Umbilical cord (tissue), 2 donors: ENCODE measurements around the gene LRATD1. TPM values are rescaled to one million over a fixed set of nuclear protein-coding genes. Genes with fewer than 3 reads are reported as not detected.

Experiments
- DNase-seq: peaks from one replicate; pipeline ENCODE4 v3.0.0-alpha.2; 2015; ENCODE audit warnings: low spot score
- total RNA-seq: library from RNA; depleted of rRNA; stranded (reverse); fragments of >200 nt; gene quantifications from one replicate; pipeline ENCODE4 v1.2.3, GENCODE V29; 2014; ENCODE audit warnings: low replicate concordance; ENCODE audit not compliant: insufficient read depth

LRATD1 gene
- total RNA-seq, 1 donor from 2014 or later, result 4.3 TPM

DNA sequence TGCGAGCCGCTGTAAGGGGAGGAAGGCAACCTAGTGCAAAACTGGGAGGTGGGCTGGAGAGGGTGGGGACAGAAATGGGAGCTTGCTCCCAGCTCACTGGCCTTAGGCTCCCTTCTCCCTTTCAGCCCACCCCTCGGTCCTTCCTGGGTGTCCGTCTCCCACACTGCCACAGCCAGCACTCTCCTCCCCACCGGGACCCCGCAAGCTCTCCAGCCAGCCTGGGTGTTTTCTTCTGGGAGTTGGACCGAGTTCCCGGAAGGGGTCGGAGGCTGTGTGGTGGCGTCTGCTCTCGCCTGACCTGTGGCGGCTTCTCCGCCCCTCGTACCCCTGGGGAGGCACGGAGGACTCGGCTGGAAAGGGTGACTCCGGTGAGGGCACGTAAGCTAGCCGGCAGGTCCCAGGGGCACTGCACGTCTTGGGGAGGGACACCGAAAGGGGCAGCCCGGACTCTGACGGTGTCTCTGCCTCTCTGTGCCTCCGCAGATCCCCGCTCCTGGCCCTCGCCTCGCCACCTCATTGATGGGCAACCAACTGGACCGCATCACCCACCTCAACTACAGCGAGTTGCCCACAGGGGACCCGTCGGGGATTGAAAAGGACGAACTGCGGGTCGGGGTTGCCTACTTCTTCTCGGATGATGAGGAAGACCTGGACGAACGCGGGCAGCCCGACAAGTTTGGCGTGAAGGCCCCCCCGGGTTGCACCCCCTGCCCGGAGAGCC, 1.1 kb downstream of the LRATD1 start:
- DNase-seq, result no peak

- no peak for DNase-seq
These were observed 1.6 kb downstream of the LRATD1 start for GRCh38 chr2:14634182-14634488.

GRCh38 chr2:14634489-14635390, 2.2 kb downstream of the LRATD1 start:
- DNase-seq, result peak; percentile 50

DNA sequence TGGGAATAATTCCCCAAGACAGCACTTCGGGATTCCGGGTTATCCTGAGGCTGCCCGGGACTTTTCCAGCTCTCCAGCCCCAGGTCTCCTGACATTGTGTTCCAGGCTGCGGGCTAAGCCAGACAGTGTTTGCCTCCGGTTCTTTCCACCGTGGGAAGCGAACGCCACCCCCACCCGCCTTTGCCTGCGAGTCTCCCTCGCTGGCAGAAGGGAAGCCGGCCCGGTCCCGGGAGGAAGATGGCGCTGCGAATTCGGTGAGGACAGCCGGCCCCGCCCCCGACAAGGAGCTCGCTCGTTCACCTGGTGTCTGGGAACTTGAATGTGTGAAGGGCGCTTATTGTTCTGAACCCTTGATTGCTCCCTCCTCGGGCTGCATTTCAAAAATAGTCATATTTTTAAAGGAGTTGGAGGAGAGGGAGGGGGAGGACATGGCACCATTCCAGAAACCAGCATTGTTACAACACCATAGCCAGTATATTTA, 2.9 kb downstream of the LRATD1 start:
- peak; percentile 58 for DNase-seq

GRCh38 chr2:14638488-14638887, 6.0 kb downstream of the LRATD1 start:
- DNase-seq, result no peak

DNA sequence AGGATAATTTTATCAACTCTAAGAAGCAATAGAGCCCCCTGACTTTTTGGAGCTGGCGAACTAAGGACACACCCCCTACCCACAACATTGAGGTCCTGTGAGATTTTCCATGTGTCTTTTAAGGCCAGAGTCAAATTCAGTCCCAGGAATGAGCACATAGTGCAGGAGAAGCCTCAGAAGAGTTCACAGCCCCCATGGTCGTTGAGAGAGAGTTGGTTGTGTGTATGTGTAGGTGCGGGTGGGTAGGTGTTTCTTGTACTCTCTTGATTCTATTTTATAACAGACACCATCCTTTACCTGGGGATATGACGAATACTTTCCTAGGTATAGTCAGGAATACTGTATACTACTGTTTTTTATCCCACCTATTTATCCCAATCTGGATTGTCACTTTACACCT, 8.6 kb downstream of the LRATD1 start:
- no peak for DNase-seq

DNA sequence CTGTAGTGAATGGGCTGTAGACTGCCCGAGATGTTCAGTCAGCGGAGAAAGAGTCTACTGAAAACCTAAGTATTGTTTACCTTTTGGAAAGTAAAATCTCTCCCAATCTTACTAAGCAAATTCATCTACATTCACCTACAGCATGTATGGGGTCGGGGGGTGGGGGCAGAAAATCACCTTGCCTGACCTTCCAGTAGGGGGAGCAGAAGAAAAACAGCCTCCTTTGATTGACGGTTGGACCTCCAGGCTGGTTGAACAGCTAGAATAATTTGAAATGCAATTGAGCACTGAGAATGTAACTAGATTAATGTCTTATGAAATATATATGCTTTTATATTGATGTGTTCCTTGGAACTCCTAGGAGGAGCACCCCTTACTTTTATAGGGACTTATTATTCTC, 10.0 kb downstream of the LRATD1 start:
- DNase-seq, result no peak

- no peak for DNase-seq
These were observed 15.2 kb downstream of the LRATD1 start for GRCh38 chr2:14647714-14648113.

- DNase-seq, result no peak
These were observed 17.5 kb downstream of the LRATD1 start for GRCh38 chr2:14650066-14650465.

- no peak for DNase-seq
These were observed 22.3 kb downstream of the LRATD1 start for GRCh38 chr2:14654835-14655282.

- no peak for DNase-seq
These were observed 23.6 kb downstream of the LRATD1 start for GRCh38 chr2:14656146-14656545.

- no peak for DNase-seq
These were observed 28.6 kb downstream of the LRATD1 start for GRCh38 chr2:14661163-14661562.

GRCh38 chr2:14673351-14673875, 40.9 kb downstream of the LRATD1 start:
- no peak for DNase-seq

DNA sequence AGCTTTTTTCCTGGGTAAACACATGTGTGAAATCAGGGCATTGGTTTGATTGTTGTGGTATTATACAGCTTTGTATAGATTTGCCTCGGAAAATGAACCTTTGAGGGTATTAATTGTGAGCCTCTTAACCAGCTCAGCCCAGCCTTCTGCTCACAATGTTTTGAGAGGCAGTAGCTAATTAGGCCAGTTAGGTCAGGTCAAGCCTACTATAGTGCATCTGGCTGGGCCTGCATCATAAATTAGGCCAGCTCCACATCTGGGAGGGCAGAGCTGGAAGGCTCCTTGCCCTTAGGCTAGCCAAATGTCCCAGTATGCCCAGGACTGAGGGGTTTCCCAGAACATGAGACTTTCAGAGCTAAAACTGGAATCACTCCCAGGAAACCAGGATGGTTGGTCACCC, 43.0 kb downstream of the LRATD1 start:
- no peak for DNase-seq

DNA sequence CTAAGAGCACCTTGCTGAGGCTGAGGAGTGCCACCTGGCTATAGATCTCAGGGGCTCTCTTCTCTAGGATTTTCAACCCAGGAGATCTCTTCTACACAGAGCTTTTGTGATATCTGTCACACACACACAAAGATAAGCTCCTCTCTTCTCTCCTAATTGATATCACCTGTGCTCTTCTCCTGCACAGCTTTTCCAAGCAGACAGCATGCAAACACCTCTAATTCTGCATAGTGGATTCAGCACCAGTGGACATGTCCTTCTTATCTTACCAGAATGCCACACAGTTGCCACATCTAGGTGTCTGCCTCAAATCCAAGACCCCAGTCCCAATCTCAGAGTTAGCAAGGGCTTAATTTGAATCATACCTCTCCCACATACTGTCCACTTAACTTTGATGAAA, 43.9 kb downstream of the LRATD1 start:
- DNase-seq, result no peak

DNA sequence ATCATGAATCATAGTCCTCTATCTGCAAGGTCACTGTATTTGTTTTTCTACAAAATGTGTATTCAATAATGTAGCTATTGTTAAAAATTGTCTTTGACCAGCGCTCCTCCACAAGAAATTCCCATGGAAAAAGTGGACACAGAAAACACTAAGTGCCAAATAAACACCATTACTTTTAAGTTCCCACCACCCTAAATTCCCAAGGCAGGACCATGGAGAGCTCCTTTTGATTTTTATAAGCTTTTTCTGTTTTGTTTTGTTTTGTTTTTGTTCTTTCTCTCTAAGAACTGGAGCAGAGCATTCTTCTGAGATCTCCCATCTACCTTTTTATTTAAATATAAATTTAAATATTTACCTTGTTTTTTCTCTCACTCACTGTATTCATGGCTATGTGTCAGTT, 44.5 kb downstream of the LRATD1 start:
- no peak for DNase-seq

GRCh38 chr2:14678761-14679160, 46.2 kb downstream of the LRATD1 start:
- DNase-seq, result no peak

- DNase-seq, result no peak
These were observed 49.1 kb downstream of the LRATD1 start for GRCh38 chr2:14681608-14682007.
